ENCODE measurements around the gene CDADC1. TPM values are rescaled to one million over a fixed set of nuclear protein-coding genes. Genes with fewer than 3 reads are reported as not detected.

CDADC1 gene
- total and polyA plus RNA-seq, 2 experiments from 2014 or later = 1.3 to 9.3 TPM

DNA sequence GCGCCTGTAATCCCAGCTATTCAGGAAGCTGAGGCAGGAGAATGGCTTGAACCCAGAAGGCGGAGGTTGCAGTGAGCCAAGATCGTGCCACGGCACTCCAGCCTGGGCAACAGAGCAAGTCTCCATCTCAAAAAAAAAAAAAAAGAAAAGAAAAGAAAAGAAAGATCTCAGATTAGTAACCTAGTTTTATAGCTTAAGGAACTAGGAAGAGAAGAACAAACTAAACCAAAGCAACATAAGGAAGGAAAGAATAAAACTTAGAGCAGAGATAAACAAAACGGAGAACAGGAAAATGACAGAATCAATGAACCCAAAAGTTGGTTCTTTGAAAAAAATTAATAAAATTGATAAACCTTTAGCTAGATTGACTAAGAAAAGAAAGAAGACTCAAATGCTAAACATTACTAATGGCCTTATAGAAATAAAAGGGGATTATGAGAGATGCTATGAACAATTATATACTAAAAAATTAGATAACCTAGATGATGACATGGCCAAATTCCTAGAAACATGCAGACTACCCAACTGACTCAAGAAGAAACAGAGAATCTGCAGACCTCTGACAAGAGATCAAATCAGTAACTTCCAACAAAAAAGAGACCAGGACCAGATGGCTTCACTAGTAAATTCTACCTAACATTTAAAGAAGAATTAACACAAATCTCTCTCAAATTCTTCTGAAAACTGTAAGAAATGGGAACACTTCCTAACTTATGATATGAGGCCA, 68.2 kb downstream of the CDADC1 start:
- H3K4me1 Mint-ChIP-seq = peaks cover 2% of the 10 kb centered on the region; the same call in 1 of the 3 replicates
- no peak overlapping the region for H3K27ac Mint-ChIP-seq
- Histone ChIP-seq H3K27ac (ENCODE audit: low read depth) (no peak overlapping the region), H2AFZ (no peak overlapping the region), H3K79me2 (replicated peaks; ENCODE audit: insufficient read depth) (no peaks in the 10 kb centered on the region), H3K36me3 (ENCODE audit: insufficient read depth) (no peaks in the 10 kb centered on the region), H4K20me1 (replicated peaks; ENCODE audit: insufficient read depth) (no peaks in the 10 kb centered on the region), H3K27me3 (ENCODE audit: insufficient read depth) (no peaks in the 10 kb centered on the region), H3K4me3 (no peak overlapping the region), H3K4me2 (no peak overlapping the region), H3K4me1 (ENCODE audit: insufficient read depth) (no peaks in the 10 kb centered on the region), H3F3A (replicated peaks; ENCODE audit: low read depth) (no peaks in the 10 kb centered on the region), H3K9me2 (ENCODE audit: insufficient read depth) (no peaks in the 10 kb centered on the region)
- H3K4me3 Mint-ChIP-seq = no peak overlapping the region
- no peaks in the 10 kb centered on the region for H3K27me3 Mint-ChIP-seq (ENCODE audit: insufficient read depth, low read depth, poor library complexity)
- TF ChIP-seq POLR2AphosphoS5 (IDR thresholded peaks at IDR 0.05; ENCODE audit: low read depth) (no peak), ZNF114 (CRISPR knock-in tag; IDR thresholded peaks at IDR 0.05) (no peak), NANOG (IDR thresholded peaks at IDR 0.05; ENCODE audit: borderline replicate concordance) (no peak), EZH2 (IDR thresholded peaks at IDR 0.05; ENCODE audit: low read depth, unreplicated experiment) (no peak), EZH2phosphoT487 (IDR thresholded peaks at IDR 0.05; ENCODE audit: unreplicated experiment) (no peak), CREB1 (CRISPR knock-in tag; IDR thresholded peaks at IDR 0.05; ENCODE audit: low read depth) (no peak), STAT1 (IDR thresholded peaks at IDR 0.05; ENCODE audit: unreplicated experiment) (no peak), ZNF331 (CRISPR knock-in tag; IDR thresholded peaks at IDR 0.05; ENCODE audit: low read depth) (no peak), JUNB (IDR thresholded peaks at IDR 0.05; ENCODE audit: unreplicated experiment) (no peak)
- TF ChIP-seq, protein P1, sequence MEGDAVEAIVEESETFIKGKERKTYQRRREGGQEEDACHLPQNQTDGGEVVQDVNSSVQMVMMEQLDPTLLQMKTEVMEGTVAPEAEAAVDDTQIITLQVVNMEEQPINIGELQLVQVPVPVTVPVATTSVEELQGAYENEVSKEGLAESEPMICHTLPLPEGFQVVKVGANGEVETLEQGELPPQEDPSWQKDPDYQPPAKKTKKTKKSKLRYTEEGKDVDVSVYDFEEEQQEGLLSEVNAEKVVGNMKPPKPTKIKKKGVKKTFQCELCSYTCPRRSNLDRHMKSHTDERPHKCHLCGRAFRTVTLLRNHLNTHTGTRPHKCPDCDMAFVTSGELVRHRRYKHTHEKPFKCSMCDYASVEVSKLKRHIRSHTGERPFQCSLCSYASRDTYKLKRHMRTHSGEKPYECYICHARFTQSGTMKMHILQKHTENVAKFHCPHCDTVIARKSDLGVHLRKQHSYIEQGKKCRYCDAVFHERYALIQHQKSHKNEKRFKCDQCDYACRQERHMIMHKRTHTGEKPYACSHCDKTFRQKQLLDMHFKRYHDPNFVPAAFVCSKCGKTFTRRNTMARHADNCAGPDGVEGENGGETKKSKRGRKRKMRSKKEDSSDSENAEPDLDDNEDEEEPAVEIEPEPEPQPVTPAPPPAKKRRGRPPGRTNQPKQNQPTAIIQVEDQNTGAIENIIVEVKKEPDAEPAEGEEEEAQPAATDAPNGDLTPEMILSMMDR (conservative IDR thresholded peaks at IDR 0.05; ENCODE audit: low read depth in 2 of 2) = no peak
- TF ChIP-seq, protein P2, sequence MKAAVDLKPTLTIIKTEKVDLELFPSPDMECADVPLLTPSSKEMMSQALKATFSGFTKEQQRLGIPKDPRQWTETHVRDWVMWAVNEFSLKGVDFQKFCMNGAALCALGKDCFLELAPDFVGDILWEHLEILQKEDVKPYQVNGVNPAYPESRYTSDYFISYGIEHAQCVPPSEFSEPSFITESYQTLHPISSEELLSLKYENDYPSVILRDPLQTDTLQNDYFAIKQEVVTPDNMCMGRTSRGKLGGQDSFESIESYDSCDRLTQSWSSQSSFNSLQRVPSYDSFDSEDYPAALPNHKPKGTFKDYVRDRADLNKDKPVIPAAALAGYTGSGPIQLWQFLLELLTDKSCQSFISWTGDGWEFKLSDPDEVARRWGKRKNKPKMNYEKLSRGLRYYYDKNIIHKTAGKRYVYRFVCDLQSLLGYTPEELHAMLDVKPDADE (IDR thresholded peaks at IDR 0.05) = no peak
- TF ChIP-seq, protein P3, sequence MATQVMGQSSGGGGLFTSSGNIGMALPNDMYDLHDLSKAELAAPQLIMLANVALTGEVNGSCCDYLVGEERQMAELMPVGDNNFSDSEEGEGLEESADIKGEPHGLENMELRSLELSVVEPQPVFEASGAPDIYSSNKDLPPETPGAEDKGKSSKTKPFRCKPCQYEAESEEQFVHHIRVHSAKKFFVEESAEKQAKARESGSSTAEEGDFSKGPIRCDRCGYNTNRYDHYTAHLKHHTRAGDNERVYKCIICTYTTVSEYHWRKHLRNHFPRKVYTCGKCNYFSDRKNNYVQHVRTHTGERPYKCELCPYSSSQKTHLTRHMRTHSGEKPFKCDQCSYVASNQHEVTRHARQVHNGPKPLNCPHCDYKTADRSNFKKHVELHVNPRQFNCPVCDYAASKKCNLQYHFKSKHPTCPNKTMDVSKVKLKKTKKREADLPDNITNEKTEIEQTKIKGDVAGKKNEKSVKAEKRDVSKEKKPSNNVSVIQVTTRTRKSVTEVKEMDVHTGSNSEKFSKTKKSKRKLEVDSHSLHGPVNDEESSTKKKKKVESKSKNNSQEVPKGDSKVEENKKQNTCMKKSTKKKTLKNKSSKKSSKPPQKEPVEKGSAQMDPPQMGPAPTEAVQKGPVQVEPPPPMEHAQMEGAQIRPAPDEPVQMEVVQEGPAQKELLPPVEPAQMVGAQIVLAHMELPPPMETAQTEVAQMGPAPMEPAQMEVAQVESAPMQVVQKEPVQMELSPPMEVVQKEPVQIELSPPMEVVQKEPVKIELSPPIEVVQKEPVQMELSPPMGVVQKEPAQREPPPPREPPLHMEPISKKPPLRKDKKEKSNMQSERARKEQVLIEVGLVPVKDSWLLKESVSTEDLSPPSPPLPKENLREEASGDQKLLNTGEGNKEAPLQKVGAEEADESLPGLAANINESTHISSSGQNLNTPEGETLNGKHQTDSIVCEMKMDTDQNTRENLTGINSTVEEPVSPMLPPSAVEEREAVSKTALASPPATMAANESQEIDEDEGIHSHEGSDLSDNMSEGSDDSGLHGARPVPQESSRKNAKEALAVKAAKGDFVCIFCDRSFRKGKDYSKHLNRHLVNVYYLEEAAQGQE (IDR thresholded peaks at IDR 0.05; ENCODE audit: unreplicated experiment) = no peak
- TF ChIP-seq, protein P4, sequence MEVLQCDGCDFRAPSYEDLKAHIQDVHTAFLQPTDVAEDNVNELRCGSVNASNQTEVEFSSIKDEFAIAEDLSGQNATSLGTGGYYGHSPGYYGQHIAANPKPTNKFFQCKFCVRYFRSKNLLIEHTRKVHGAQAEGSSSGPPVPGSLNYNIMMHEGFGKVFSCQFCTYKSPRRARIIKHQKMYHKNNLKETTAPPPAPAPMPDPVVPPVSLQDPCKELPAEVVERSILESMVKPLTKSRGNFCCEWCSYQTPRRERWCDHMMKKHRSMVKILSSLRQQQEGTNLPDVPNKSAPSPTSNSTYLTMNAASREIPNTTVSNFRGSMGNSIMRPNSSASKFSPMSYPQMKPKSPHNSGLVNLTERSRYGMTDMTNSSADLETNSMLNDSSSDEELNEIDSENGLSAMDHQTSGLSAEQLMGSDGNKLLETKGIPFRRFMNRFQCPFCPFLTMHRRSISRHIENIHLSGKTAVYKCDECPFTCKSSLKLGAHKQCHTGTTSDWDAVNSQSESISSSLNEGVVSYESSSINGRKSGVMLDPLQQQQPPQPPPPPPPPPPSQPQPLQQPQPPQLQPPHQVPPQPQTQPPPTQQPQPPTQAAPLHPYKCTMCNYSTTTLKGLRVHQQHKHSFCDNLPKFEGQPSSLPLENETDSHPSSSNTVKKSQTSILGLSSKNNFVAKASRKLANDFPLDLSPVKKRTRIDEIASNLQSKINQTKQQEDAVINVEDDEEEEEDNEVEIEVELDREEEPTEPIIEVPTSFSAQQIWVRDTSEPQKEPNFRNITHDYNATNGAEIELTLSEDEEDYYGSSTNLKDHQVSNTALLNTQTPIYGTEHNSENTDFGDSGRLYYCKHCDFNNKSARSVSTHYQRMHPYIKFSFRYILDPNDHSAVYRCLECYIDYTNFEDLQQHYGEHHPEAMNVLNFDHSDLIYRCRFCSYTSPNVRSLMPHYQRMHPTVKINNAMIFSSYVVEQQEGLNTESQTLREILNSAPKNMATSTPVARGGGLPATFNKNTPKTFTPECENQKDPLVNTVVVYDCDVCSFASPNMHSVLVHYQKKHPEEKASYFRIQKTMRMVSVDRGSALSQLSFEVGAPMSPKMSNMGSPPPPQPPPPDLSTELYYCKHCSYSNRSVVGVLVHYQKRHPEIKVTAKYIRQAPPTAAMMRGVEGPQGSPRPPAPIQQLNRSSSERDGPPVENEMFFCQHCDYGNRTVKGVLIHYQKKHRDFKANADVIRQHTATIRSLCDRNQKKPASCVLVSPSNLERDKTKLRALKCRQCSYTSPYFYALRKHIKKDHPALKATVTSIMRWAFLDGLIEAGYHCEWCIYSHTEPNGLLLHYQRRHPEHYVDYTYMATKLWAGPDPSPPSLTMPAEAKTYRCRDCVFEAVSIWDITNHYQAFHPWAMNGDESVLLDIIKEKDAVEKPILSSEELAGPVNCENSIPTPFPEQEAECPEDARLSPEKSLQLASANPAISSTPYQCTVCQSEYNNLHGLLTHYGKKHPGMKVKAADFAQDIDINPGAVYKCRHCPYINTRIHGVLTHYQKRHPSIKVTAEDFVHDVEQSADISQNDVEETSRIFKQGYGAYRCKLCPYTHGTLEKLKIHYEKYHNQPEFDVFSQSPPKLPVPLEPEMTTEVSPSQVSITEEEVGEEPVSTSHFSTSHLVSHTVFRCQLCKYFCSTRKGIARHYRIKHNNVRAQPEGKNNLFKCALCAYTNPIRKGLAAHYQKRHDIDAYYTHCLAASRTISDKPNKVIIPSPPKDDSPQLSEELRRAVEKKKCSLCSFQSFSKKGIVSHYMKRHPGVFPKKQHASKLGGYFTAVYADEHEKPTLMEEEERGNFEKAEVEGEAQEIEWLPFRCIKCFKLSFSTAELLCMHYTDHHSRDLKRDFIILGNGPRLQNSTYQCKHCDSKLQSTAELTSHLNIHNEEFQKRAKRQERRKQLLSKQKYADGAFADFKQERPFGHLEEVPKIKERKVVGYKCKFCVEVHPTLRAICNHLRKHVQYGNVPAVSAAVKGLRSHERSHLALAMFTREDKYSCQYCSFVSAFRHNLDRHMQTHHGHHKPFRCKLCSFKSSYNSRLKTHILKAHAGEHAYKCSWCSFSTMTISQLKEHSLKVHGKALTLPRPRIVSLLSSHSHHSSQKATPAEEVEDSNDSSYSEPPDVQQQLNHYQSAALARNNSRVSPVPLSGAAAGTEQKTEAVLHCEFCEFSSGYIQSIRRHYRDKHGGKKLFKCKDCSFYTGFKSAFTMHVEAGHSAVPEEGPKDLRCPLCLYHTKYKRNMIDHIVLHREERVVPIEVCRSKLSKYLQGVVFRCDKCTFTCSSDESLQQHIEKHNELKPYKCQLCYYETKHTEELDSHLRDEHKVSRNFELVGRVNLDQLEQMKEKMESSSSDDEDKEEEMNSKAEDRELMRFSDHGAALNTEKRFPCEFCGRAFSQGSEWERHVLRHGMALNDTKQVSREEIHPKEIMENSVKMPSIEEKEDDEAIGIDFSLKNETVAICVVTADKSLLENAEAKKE (CRISPR knock-in tag; IDR thresholded peaks at IDR 0.05) = no peak
- no peak for DNase-seq (ENCODE audit: low spot score)
- ATAC-seq = no peak
- H3K9me3 Mint-ChIP-seq = no peaks in the 10 kb centered on the region
- no peaks in the 10 kb centered on the region for H3K36me3 Mint-ChIP-seq (ENCODE audit: low read depth)
